Measurements from ENCODE around the gene TRIM49. TPM values are rescaled to one million over a fixed set of nuclear protein-coding genes. Genes with fewer than 3 reads are reported as not detected.

The TRIM49 gene
- total RNA-seq, 1 experiment from 2014 or later: not detected

Other genes starting within 250 kb of the TRIM49 start
- gene TRIM77, start 98.3 kb downstream of the TRIM49 start, total RNA-seq (2021; ENCODE audit: unreplicated experiment): not detected
- gene TRIM64B, start 69.9 kb upstream of the TRIM49 start, total RNA-seq (2021; ENCODE audit: unreplicated experiment): not detected
- gene TRIM49D1, start 113.7 kb upstream of the TRIM49 start, total RNA-seq (2021; ENCODE audit: unreplicated experiment): not detected
- not detected for gene TRIM49D2, start 115.5 kb upstream of the TRIM49 start, total RNA-seq (2021; ENCODE audit: unreplicated experiment)
- not detected for gene TRIM64, start 157.5 kb upstream of the TRIM49 start, total RNA-seq (2021; ENCODE audit: unreplicated experiment)
- not detected for gene TRIM49C, start 222.5 kb upstream of the TRIM49 start, total RNA-seq (2021; ENCODE audit: unreplicated experiment)